ENCODE measurements around the gene MFRP. TPM values are rescaled to one million over a fixed set of nuclear protein-coding genes. Genes with fewer than 3 reads are reported as not detected.

MFRP gene
- total RNA-seq, 1 experiment from 2014 or later: not detected

GRCh38 chr11:119330237-119330636 is 16.3 kb downstream of the MFRP start:
- BruUV-seq (replicated peaks): no TSS peak
- Mint-ChIP-seq H3K27me3 (ENCODE audit: insufficient read depth, unreplicated experiment) (peaks cover 18% of the 10 kb centered on the region), H3K9me3 (ENCODE audit: unreplicated experiment) (no peaks in the 10 kb centered on the region), H3K4me1 (ENCODE audit: insufficient read depth, unreplicated experiment) (no peaks in the 10 kb centered on the region), H3K36me3 (ENCODE audit: insufficient read depth, unreplicated experiment) (peaks cover 8% of the 10 kb centered on the region), H3K4me3 (ENCODE audit: unreplicated experiment) (no peak overlapping the region), H3K27ac (ENCODE audit: low read depth, unreplicated experiment) (no peak overlapping the region)
- ChIA-PET POLR2A (no interaction called here), CTCF (interaction anchor here (1.5 to 1.6 kb wide), 2 partner anchors 46 kb away, joined by 3 to 4 read pairs; no protein-coding TSS in a partner anchor)
- TF ChIP-seq CTCF (IDR thresholded peaks at IDR 0.05; ENCODE audit: unreplicated experiment): no peak
- intact Hi-C loops (cut with micrococcal nuclease): no loop called here
- no peak for DNase-seq (ENCODE audit: unreplicated experiment)

- H3K4me1 Mint-ChIP-seq (ENCODE audit: insufficient read depth, unreplicated experiment): no peaks in the 10 kb centered on the region
- no peak overlapping the region for H3K27ac Mint-ChIP-seq (ENCODE audit: low read depth, unreplicated experiment)
- H3K4me3 Mint-ChIP-seq (ENCODE audit: unreplicated experiment): no peak overlapping the region
- H3K9me3 Mint-ChIP-seq (ENCODE audit: unreplicated experiment): no peaks in the 10 kb centered on the region
- peaks cover 18% of the 10 kb centered on the region for H3K27me3 Mint-ChIP-seq (ENCODE audit: insufficient read depth, unreplicated experiment)
- CTCF ChIA-PET: interaction anchor here (1.5 to 4.6 kb wide), 3 partner anchors 9 to 47 kb away, joined by 3 to 21 read pairs (median 4); no protein-coding TSS in a partner anchor
- DNase-seq (ENCODE audit: unreplicated experiment): no peak
- intact Hi-C loops (cut with micrococcal nuclease): no loop called here
- no peak for TF ChIP-seq CTCF (IDR thresholded peaks at IDR 0.05; ENCODE audit: unreplicated experiment)
- POLR2A ChIA-PET: interaction anchor here (0.6 kb wide), 1 partner anchor 1181 kb away, joined by 3 read pairs; no protein-coding TSS in a partner anchor
- no TSS peak for BruUV-seq (replicated peaks)
- peaks cover 1% of the 10 kb centered on the region for H3K36me3 Mint-ChIP-seq (ENCODE audit: insufficient read depth, unreplicated experiment)
Observed at GRCh38 chr11:119329320-119329719, 17.2 kb downstream of the MFRP start.

- DNase-seq (ENCODE audit: unreplicated experiment): no peak
- intact Hi-C loops (cut with micrococcal nuclease): no loop called here
- H3K27me3 Mint-ChIP-seq (ENCODE audit: insufficient read depth, unreplicated experiment): peaks cover under 1% of the 10 kb centered on the region
- no peaks in the 10 kb centered on the region for H3K9me3 Mint-ChIP-seq (ENCODE audit: unreplicated experiment)
- H3K4me1 Mint-ChIP-seq (ENCODE audit: insufficient read depth, unreplicated experiment): peaks cover 7% of the 10 kb centered on the region
- no peak for TF ChIP-seq CTCF (IDR thresholded peaks at IDR 0.05; ENCODE audit: unreplicated experiment)
- H3K4me3 Mint-ChIP-seq (ENCODE audit: unreplicated experiment): no peak overlapping the region
- ChIA-PET POLR2A (interaction anchor here (0.5 to 1.5 kb wide), 4 partner anchors 37 to 222 kb away, joined by 3 to 6 read pairs (median 4); partner anchors contain the start of gene CBL), CTCF (interaction anchor here (0.5 to 6.8 kb wide), 33 partner anchors 8 to 1981 kb away, joined by 3 to 97 read pairs (median 4); partner anchors contain the start of genes C1QTNF5, CBL, HINFP and NLRX1)
- H3K36me3 Mint-ChIP-seq (ENCODE audit: insufficient read depth, unreplicated experiment): no peaks in the 10 kb centered on the region
- no peak overlapping the region for H3K27ac Mint-ChIP-seq (ENCODE audit: low read depth, unreplicated experiment)
- BruUV-seq (replicated peaks): no TSS peak
Observed at GRCh38 chr11:119324189-119324588, 22.3 kb downstream of the MFRP start.

- no TSS peak for BruUV-seq (replicated peaks)
- POLR2A ChIA-PET: interaction anchor here (0.5 to 1.5 kb wide), 6 partner anchors 38 to 229 kb away, joined by 3 to 6 read pairs (median 3); partner anchors contain the start of gene CBL
- H3K4me3 Mint-ChIP-seq (ENCODE audit: unreplicated experiment): no peak overlapping the region
Observed at GRCh38 chr11:119323532-119324033, 22.9 kb downstream of the MFRP start.

More at GRCh38 chr11:119323532-119324033, 22.9 kb downstream of the MFRP start:
- peak; percentile 65 for TF ChIP-seq CTCF (IDR thresholded peaks at IDR 0.05; ENCODE audit: unreplicated experiment)
- peak; percentile 80 for DNase-seq (ENCODE audit: unreplicated experiment)
- Mint-ChIP-seq H3K9me3 (ENCODE audit: unreplicated experiment) (no peaks in the 10 kb centered on the region), H3K36me3 (ENCODE audit: insufficient read depth, unreplicated experiment) (no peaks in the 10 kb centered on the region), H3K4me1 (ENCODE audit: insufficient read depth, unreplicated experiment) (peaks cover 14% of the 10 kb centered on the region), H3K27me3 (ENCODE audit: insufficient read depth, unreplicated experiment) (no peaks in the 10 kb centered on the region), H3K27ac (ENCODE audit: low read depth, unreplicated experiment) (no peak overlapping the region)
- intact Hi-C loops (cut with micrococcal nuclease): loop anchor here (1.0 to 2.0 kb wide), 2 partner anchors 179 to 228 kb away; a partner anchor contains a TSS
- CTCF ChIA-PET: interaction anchor here (0.5 to 6.8 kb wide), 47 partner anchors 9 to 812 kb away, joined by 3 to 97 read pairs (median 4); partner anchors contain the start of genes C1QTNF5, CBL, HINFP and NLRX1
